Kidney (tissue), 14 donors: Measurements from ENCODE around the gene C1QC. TPM values are rescaled to one million over a fixed set of nuclear protein-coding genes. Genes with fewer than 3 reads are reported as not detected.
A peak's percentile ranks its signal among the peaks of the same experiment; 100 is the strongest.

Experiments used
- DNase-seq, 5 donors: peaks; one replicate each; pipeline ENCODE4 v3.0.0-alpha.2; 2013 to 2020
- FAIRE-seq: peaks from 2 replicates; lab custom pipeline; 2012; peaks lifted over from hg19 to GRCh38; lab: Jason Lieb, UNC
- H3K27ac ChIP-seq, 2 donors: one replicate each; pipeline ENCODE4 v1.7.0; 2013; ENCODE audit warnings: low read depth in 2 of 2, low read length in 2 of 2, inconsistent platforms in 1 of 2
- H3K27me3 ChIP-seq: one replicate; pipeline ENCODE4 v1.7.1; 2013; ENCODE audit warnings: low read length, inconsistent platforms; ENCODE audit not compliant: control insufficient read depth, insufficient read depth
- H3K36me3 ChIP-seq, 3 donors: one replicate each; pipeline versions ENCODE4 v1.7.0 to v1.7.1; 2013; ENCODE audit warnings: low read length in 3 of 3, control low read depth in 1 of 3, inconsistent platforms in 1 of 3; ENCODE audit not compliant: insufficient read depth in 3 of 3, control insufficient read depth in 2 of 3
- H3K4me1 ChIP-seq, 3 donors: one replicate each; pipeline versions ENCODE4 v1.7.0 to v1.7.1; 2013; ENCODE audit warnings: low read length in 3 of 3, inconsistent platforms in 1 of 3, low read depth in 1 of 3; ENCODE audit not compliant: control insufficient read depth in 2 of 3, insufficient read depth in 2 of 3
- H3K4me3 ChIP-seq, 3 donors: one replicate each; pipeline versions ENCODE4 v1.7.0 to v1.8.1; 2013; ENCODE audit warnings: low read length in 3 of 3, control low read depth in 1 of 3, inconsistent platforms in 1 of 3
- H3K9ac ChIP-seq, 3 donors: one replicate each; pipeline versions ENCODE4 v1.7.0 to v1.7.1; 2013; ENCODE audit warnings: low read length in 3 of 3, control low read depth in 1 of 3, inconsistent platforms in 1 of 3
- H3K9me3 ChIP-seq, 3 donors: one replicate each; pipeline versions ENCODE4 v1.7.0 to v1.7.1; 2013; ENCODE audit warnings: low read length in 3 of 3, control low read depth in 1 of 3, inconsistent platforms in 1 of 3; ENCODE audit not compliant: control insufficient read depth in 2 of 3, insufficient read depth in 1 of 3
- intact Hi-C: fragments of 100-400 bp; cut with DNase I; formaldehyde crosslinking; loops from one replicate; pipeline ENCODE4 v1.11.1; 2022
- polyA plus RNA-seq: library from polyadenylated mRNA; stranded (reverse); fragments of 350-450 nt; fragmentation: Illumina TruSeq; extraction: RNeasy Lipid Tissue Mini Kit (QIAGEN cat#74804); gene quantifications from one replicate; pipeline ENCODE4 v1.2.3, GENCODE V29; 2014; ENCODE audit warnings: low read depth, low replicate concordance; ENCODE audit not compliant: insufficient read depth
- total RNA-seq: library from RNA; stranded (reverse); fragmentation: NEBNext Ultra II Directional; extraction: Animal tissue kit (Norgen Biotek cat#: 25700); gene quantifications from one replicate; pipeline ENCODE4 v1.2.1, GENCODE V29; 2021
- TF ChIP-seq, protein P1 (sequence below): IDR thresholded peaks from 3 replicates; pipeline ENCODE4 v1.5.1; 2012; ENCODE audit warnings: mild to moderate bottlenecking, moderate library complexity, borderline replicate concordance; ENCODE audit not compliant: insufficient read depth; ENCODE audit errors: extremely low read depth
- donor health status: control.
- donor health status: control.
- donor health status: control.
- donor health status: control.
- donor health status: control.
- donor health status: DM: yes; HTN: yes; CAD: no.
- donor health status: Normal renal cell carcinoma (clear cell type).

The C1QC gene
- total and polyA plus RNA-seq, 2 donors from 2014 or later = 57.4 to 287 TPM

DNA sequence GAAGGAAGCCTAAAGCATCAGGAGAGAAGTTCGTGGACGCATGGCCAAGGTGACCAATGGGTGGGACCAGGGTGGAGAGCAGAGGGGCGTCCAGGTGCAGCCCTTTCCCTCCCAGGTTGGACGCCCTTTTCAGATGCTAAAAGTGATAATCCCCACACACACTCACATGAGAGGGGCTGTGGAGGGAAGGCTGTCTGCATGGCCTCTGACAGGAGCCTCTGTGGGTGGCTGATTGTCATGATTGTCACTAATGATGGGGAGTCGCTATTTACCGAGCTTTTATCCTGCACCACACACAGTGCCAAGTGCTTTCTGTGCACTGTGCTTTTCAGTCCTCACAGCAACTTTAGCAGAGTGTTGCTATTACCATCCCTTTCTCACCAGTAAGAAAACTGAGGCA is 34.1 kb upstream of the C1QC start:
- Histone ChIP-seq H3K9me3 (no peaks in the 10 kb centered on the region), H3K27me3 (peaks cover 2% of the 10 kb centered on the region), H3K4me3 (no peak overlapping the region), H3K27ac (no peak overlapping the region), H3K4me1 (no peaks in the 10 kb centered on the region), H3K36me3 (no peaks in the 10 kb centered on the region), H3K9ac (no peak overlapping the region)
- TF ChIP-seq, protein P1, sequence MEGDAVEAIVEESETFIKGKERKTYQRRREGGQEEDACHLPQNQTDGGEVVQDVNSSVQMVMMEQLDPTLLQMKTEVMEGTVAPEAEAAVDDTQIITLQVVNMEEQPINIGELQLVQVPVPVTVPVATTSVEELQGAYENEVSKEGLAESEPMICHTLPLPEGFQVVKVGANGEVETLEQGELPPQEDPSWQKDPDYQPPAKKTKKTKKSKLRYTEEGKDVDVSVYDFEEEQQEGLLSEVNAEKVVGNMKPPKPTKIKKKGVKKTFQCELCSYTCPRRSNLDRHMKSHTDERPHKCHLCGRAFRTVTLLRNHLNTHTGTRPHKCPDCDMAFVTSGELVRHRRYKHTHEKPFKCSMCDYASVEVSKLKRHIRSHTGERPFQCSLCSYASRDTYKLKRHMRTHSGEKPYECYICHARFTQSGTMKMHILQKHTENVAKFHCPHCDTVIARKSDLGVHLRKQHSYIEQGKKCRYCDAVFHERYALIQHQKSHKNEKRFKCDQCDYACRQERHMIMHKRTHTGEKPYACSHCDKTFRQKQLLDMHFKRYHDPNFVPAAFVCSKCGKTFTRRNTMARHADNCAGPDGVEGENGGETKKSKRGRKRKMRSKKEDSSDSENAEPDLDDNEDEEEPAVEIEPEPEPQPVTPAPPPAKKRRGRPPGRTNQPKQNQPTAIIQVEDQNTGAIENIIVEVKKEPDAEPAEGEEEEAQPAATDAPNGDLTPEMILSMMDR = no peak
- DNase-seq = no peak
- no peak for FAIRE-seq
- intact Hi-C loops = no loop called here

DNA sequence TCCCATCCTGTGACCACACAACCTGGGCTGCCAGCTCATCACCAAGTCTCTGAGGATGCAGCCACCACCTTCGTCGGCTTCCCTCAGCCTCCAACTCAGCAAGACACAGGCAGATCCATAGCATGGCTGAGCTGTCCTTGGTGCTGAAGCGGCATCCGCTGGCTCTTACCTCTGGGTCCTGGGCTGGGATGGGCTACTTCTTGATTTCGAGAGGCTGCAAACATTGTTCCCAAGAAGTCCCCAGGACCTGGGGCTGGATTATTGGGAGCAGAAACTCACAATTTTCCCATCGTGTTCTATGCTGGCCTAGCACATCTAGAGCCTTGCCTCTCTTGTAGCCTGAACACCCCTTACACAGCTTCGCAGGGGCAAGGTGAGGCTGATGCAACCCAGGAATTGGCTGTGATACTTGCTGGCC is 31.9 kb upstream of the C1QC start:
- TF ChIP-seq, protein P1 = no peak
- Histone ChIP-seq H3K4me3 (no peak overlapping the region), H3K36me3 (no peaks in the 10 kb centered on the region), H3K27ac (no peak overlapping the region), H3K27me3 (peaks cover 2% of the 10 kb centered on the region), H3K4me1 (no peaks in the 10 kb centered on the region), H3K9ac (no peak overlapping the region), H3K9me3 (no peaks in the 10 kb centered on the region)
- FAIRE-seq (no peak), DNase-seq (peak in 4 of 5 donors; percentile 82 to 93 (median 90))
- intact Hi-C loops = no loop called here

GRCh38 chr1:22612671-22613571 is 30.5 kb upstream of the C1QC start:
- H3K4me1 ChIP-seq = no peaks in the 10 kb centered on the region
- no peak overlapping the region for H3K4me3 ChIP-seq
- TF ChIP-seq, protein P1 = no peak
- H3K36me3 ChIP-seq = no peaks in the 10 kb centered on the region
- H3K27me3 ChIP-seq = peaks cover 2% of the 10 kb centered on the region
- intact Hi-C loops = no loop called here
- no peak overlapping the region for H3K9ac ChIP-seq
- no peak for FAIRE-seq
- H3K9me3 ChIP-seq = no peaks in the 10 kb centered on the region
- DNase-seq = no peak
- no peak overlapping the region for H3K27ac ChIP-seq

DNA sequence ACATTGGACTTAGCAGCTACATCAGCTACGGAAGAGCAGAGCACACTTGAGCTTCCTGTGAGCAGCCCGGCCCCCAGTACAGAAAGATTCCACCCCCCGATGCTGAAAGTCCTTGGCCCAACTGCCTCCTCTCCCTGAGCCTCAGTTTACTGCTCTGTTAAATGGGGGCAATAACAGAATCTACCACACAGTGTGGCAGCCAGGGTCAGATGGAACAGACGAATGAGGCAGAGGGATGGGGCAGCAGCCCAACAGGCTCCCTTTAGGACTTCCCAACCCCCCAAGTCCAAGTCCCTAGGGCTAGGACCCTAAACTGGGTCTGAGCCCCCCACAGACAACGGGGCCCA is 29.9 kb upstream of the C1QC start:
- TF ChIP-seq, protein P1 = no peak
- Histone ChIP-seq H3K27me3 (peaks cover 2% of the 10 kb centered on the region), H3K9ac (no peak overlapping the region), H3K4me1 (no peaks in the 10 kb centered on the region), H3K9me3 (no peaks in the 10 kb centered on the region), H3K4me3 (no peak overlapping the region), H3K36me3 (no peaks in the 10 kb centered on the region), H3K27ac (no peak overlapping the region)
- no peak for DNase-seq
- no peak for FAIRE-seq
- intact Hi-C loops = no loop called here
